GM12878 (cell line): Measurements from ENCODE around the gene ATRNL1. TPM values are rescaled to one million over a fixed set of nuclear protein-coding genes. Genes with fewer than 3 reads are reported as not detected.

Experiments
- ATAC-seq: fragments of 200-7000 bp; cut with Tn5 transposase; 3 replicates; pipeline ENCODE4 v1.9.1; 2020; ENCODE audit warnings: mild to moderate bottlenecking, moderate library complexity
- BruUV-seq: library from RNA; stranded (reverse); fragments of 400-500 nt; replicated peaks from 2 replicates; lab custom pipeline; 2021; lab: Mats Ljungman, UMichigan
- CTCF ChIA-PET: fragments of 300-600 bp; sonication (Branson Sonifier 250); formaldehyde crosslinking; extraction: SDS; loops from one replicate; lab custom pipeline; 2021; ENCODE audit warnings: inconsistent platforms; lab: Yijun Ruan, JAX
- POLR2A ChIA-PET: fragments of 350-600 bp; formaldehyde crosslinking; extraction: SDS; loops from one replicate; lab custom pipeline; 2021; ENCODE audit warnings: inconsistent platforms; lab: Charles Lee
- RAD21 ChIA-PET: fragments of 300-600 bp; sonication (Branson Sonifier 250); formaldehyde crosslinking; loops from one replicate; lab custom pipeline; 2023; ENCODE audit warnings: antibody characterized with exemption; ENCODE audit not compliant: unreplicated experiment; lab: Charles Lee
- SMC1A ChIA-PET: fragments of 300-600 bp; sonication (Branson Sonifier 250); formaldehyde crosslinking; loops from one replicate; lab custom pipeline; 2023; ENCODE audit not compliant: unreplicated experiment, uncharacterized antibody; lab: Charles Lee
- DNase-seq: peaks from one replicate; pipeline ENCODE4 v3.0.0-alpha.2; 2011; ENCODE audit warnings: low read depth, low spot score
- FAIRE-seq: peaks from 3 replicates; lab custom pipeline; 2011; peaks lifted over from hg19 to GRCh38; lab: Jason Lieb, UNC
- H2AFZ ChIP-seq: 2 replicates; pipeline ENCODE4 v1.6.0; 2011; ENCODE audit warnings: low read depth, low read length, control low read depth; ENCODE audit not compliant: control insufficient read depth
- H3K27ac ChIP-seq: 2 replicates; pipeline ENCODE4 v1.5.1; 2011; ENCODE audit warnings: control low read depth; ENCODE audit not compliant: control insufficient read depth, insufficient read depth
- H3K27me3 ChIP-seq, 2 experiments: replicated peaks in 1 of 2; 2 replicates each; pipeline versions ENCODE4 v1.6.0 to v1.6.1; 2011; ENCODE audit warnings: low read length in 1 of 2; ENCODE audit not compliant: control insufficient read depth in 2 of 2, insufficient read depth in 2 of 2
- H3K36me3 ChIP-seq, 2 experiments: 2 replicates each; pipeline ENCODE4 v1.5.1; 2011; ENCODE audit warnings: low read length in 1 of 2; ENCODE audit not compliant: control insufficient read depth in 2 of 2, insufficient read depth in 2 of 2
- H3K4me1 ChIP-seq: 2 replicates; pipeline ENCODE4 v1.6.1; 2011; ENCODE audit warnings: mild to moderate bottlenecking, low read length, moderate library complexity, mixed read lengths; ENCODE audit not compliant: control insufficient read depth, insufficient read depth
- H3K4me2 ChIP-seq: 2 replicates; pipeline ENCODE4 v1.6.0; 2011; ENCODE audit warnings: control low read depth; ENCODE audit not compliant: control insufficient read depth, insufficient read depth
- H3K4me3 ChIP-seq: fragments of 200-600 bp; sonication (generic); 2 replicates; pipeline ENCODE4 v1.5.1; 2016
- H3K79me2 ChIP-seq: 2 replicates; pipeline ENCODE4 v1.6.0; 2011; ENCODE audit warnings: low read length; ENCODE audit not compliant: control insufficient read depth, insufficient read depth
- H3K9ac ChIP-seq: 2 replicates; pipeline ENCODE4 v1.8.0; 2011; ENCODE audit warnings: low read length, control low read depth, mixed read lengths; ENCODE audit not compliant: control insufficient read depth, insufficient read depth
- H3K9me3 ChIP-seq: replicated peaks from 3 replicates; pipeline ENCODE4 v1.5.1; 2011; ENCODE audit warnings: mild to moderate bottlenecking, low read length; ENCODE audit not compliant: control insufficient read depth, insufficient read depth
- H4K20me1 ChIP-seq: 2 replicates; pipeline ENCODE4 v1.6.0; 2011; ENCODE audit not compliant: control insufficient read depth, insufficient read depth
- BCLAF1 ChIP-seq: fragments of 450-650 bp; IDR thresholded peaks from 2 replicates; pipeline ENCODE4 v1.6.1; 2017; ENCODE audit warnings: antibody characterized with exemption, mild to moderate bottlenecking, moderate library complexity
- MEF2A ChIP-seq: IDR thresholded peaks from 2 replicates; pipeline ENCODE4 v1.6.1; 2011; ENCODE audit warnings: low read depth, mild to moderate bottlenecking, low read length, moderate library complexity; ENCODE audit not compliant: insufficient read depth
- NR2C2 ChIP-seq: IDR thresholded peaks from 2 replicates; pipeline ENCODE4 v1.6.1; 2011; ENCODE audit warnings: borderline replicate concordance, low read depth; ENCODE audit not compliant: control insufficient read depth, insufficient read length
- PAX5 ChIP-seq: IDR thresholded peaks from 2 replicates; pipeline ENCODE4 v1.6.1; 2011; ENCODE audit warnings: low read depth, low read length, borderline replicate concordance
- RBBP5 ChIP-seq: fragments of 200-600 bp; sonication (generic); conservative IDR thresholded peaks from 2 replicates; pipeline ENCODE4 v1.6.1; 2016
- RELA ChIP-seq: fragments of 450-650 bp; IDR thresholded peaks from 2 replicates; pipeline ENCODE4 v1.8.0; 2014; ENCODE audit warnings: borderline replicate concordance; ENCODE audit not compliant: partially characterized antibody
- SUZ12 ChIP-seq: fragments of 200-600 bp; sonication (generic); IDR thresholded peaks from one replicate; pipeline ENCODE4 v1.6.1; 2018; ENCODE audit warnings: antibody characterized with exemption, mild to moderate bottlenecking; ENCODE audit not compliant: unreplicated experiment
- TAF1 ChIP-seq: IDR thresholded peaks from 2 replicates; pipeline ENCODE4 v1.6.1; 2011; ENCODE audit warnings: mild to moderate bottlenecking, low read depth, low read length, borderline replicate concordance
- USF2 ChIP-seq: IDR thresholded peaks from 2 replicates; pipeline ENCODE4 v1.6.1; 2011; ENCODE audit warnings: low read depth, low read length, improper control_type of control experiment, borderline replicate concordance
- ZNF217 ChIP-seq: fragments of 450-650 bp; IDR thresholded peaks from 2 replicates; pipeline ENCODE4 v1.6.1; 2017; ENCODE audit warnings: antibody characterized with exemption, mild to moderate bottlenecking
- ZNF622 ChIP-seq: fragments of 450-650 bp; IDR thresholded peaks from 2 replicates; pipeline ENCODE4 v1.6.1; 2017; ENCODE audit warnings: mild to moderate bottlenecking, inconsistent platforms
- ZZZ3 ChIP-seq: IDR thresholded peaks from 2 replicates; pipeline ENCODE4 v1.6.1; 2011; ENCODE audit warnings: low read depth; ENCODE audit not compliant: control insufficient read depth, insufficient read length
- WGBS: methylation state at CpG from one replicate; pipeline ENCODE4 v1.1.6; 2016; ENCODE audit warnings: low lambda C conversion rate; ENCODE audit not compliant: insufficient replicate concordance, insufficient coverage; ENCODE audit errors: missing lambda C conversion rate; 5-methylcytosine and 5-hydroxymethylcytosine counted together
- in situ Hi-C: fragments of 300-500 bp; cut with MboI; formaldehyde crosslinking; loops from 9 replicates; pipeline ENCODE4 v1.14.3; 2018; ENCODE audit warnings: mixed read lengths
- intact Hi-C: fragments of 100-400 bp; cut with micrococcal nuclease; formaldehyde crosslinking; loops from one replicate; pipeline ENCODE4 v1.14.2; 2022; ENCODE audit not compliant: unreplicated experiment
- polyA plus RNA-seq, 11 experiments: library from polyadenylated mRNA; depleted of rRNA in 4 of 11; unstranded in 6 of 11; stranded (reverse) in 5 of 11; fragments of >200 nt; fragmentation: Nextera tagmentation in 4 of 11; fragmentation: Illumina TruSeq in 1 of 11; extraction: Ambion mirVana in 4 of 11; extraction: Trizol in 1 of 11; gene quantifications; 1 replicate in 1 of 11; 2 replicates in 10 of 11; pipeline versions ENCODE4 v1.2.1 to v1.2.3, GENCODE V29; 2011 to 2016; ENCODE audit warnings: inconsistent platforms in 2 of 11, missing spikeins in 2 of 11, low read depth in 1 of 11
- total RNA-seq, 4 experiments: library from RNA; depleted of rRNA in 3 of 4; stranded (reverse); fragments of >200 nt in 3 of 4; fragmentation: Illumina TruSeq in 1 of 4; extraction: Trizol in 1 of 4; gene quantifications; 2 replicates each; pipeline versions ENCODE4 v1.2.1 to v1.2.3, GENCODE V29; 2013 to 2021
- TF ChIP-seq, protein P1 (sequence below), 3 experiments: IDR thresholded peaks in 2 of 3; conservative IDR thresholded peaks in 1 of 3; 2 replicates each; pipeline ENCODE4 v1.5.1; 2011; ENCODE audit warnings: low read depth in 3 of 3, low read length in 3 of 3, mild to moderate bottlenecking in 3 of 3, control low read depth in 2 of 3, moderate library complexity in 2 of 3, inconsistent platforms in 1 of 3, mixed read lengths in 1 of 3; ENCODE audit not compliant: control insufficient read depth in 2 of 3, insufficient read depth in 1 of 3; ENCODE audit errors: extremely low read depth in 1 of 3

Gene ATRNL1
- total and polyA plus RNA-seq, 10 of the 15 experiments (the other 5 are each of a cell fraction or from before 2014, with no cell fraction given): 0.03 to 1.4 (median 0.34) TPM

GRCh38 chr10:115829521-115830205, 736.5 kb downstream of the ATRNL1 start:
- no peak for TF ChIP-seq RBBP5
- TF ChIP-seq, protein P1, sequence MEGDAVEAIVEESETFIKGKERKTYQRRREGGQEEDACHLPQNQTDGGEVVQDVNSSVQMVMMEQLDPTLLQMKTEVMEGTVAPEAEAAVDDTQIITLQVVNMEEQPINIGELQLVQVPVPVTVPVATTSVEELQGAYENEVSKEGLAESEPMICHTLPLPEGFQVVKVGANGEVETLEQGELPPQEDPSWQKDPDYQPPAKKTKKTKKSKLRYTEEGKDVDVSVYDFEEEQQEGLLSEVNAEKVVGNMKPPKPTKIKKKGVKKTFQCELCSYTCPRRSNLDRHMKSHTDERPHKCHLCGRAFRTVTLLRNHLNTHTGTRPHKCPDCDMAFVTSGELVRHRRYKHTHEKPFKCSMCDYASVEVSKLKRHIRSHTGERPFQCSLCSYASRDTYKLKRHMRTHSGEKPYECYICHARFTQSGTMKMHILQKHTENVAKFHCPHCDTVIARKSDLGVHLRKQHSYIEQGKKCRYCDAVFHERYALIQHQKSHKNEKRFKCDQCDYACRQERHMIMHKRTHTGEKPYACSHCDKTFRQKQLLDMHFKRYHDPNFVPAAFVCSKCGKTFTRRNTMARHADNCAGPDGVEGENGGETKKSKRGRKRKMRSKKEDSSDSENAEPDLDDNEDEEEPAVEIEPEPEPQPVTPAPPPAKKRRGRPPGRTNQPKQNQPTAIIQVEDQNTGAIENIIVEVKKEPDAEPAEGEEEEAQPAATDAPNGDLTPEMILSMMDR (IDR thresholded peaks at IDR 0.05 in 2 of 3, conservative IDR thresholded peaks at IDR 0.05 in 1 of 3; ENCODE audit: control insufficient read depth in 2 of 3, extremely low read depth in 1 of 3, insufficient read depth in 1 of 3, low read depth in 3 of 3, low read length in 3 of 3): no peak; a peak in 1 of 6 replicates
- no peak for TF ChIP-seq ZNF217
- TF ChIP-seq ZNF622: no peak
- TF ChIP-seq BCLAF1: no peak
- no peak for TF ChIP-seq PAX5
- TF ChIP-seq SUZ12: no peak
- no peak for TF ChIP-seq MEF2A
- TF ChIP-seq USF2: no peak
- TF ChIP-seq TAF1: no peak
- no peak for TF ChIP-seq NR2C2
- TF ChIP-seq ZZZ3: no peak
- TF ChIP-seq RELA: no peak
- no peaks in the 10 kb centered on the region; a peak in 1 of 4 replicates for H3K27me3 ChIP-seq
- no peak overlapping the region for H3K9ac ChIP-seq
- no peaks in the 10 kb centered on the region for H3K79me2 ChIP-seq
- no peak overlapping the region for H3K4me2 ChIP-seq
- no peak overlapping the region for H2AFZ ChIP-seq
- ChIA-PET CTCF (interaction anchor here (1.9 kb wide), 1 partner anchor 458 kb away, joined by 4 read pairs; no protein-coding TSS in a partner anchor), POLR2A (interaction anchor here (0.7 kb wide), 1 partner anchor 1584 kb away, joined by 5 read pairs; no protein-coding TSS in a partner anchor), RAD21 (no interaction called here), SMC1A (no interaction called here)
- H3K27ac ChIP-seq: no peak overlapping the region
- H3K4me1 ChIP-seq: no peaks in the 10 kb centered on the region
- H3K4me3 ChIP-seq: no peak overlapping the region
- DNase-seq: no peak
- intact Hi-C loops (no loop called here), in situ Hi-C loops (no loop called here)
- ATAC-seq: no peak
- FAIRE-seq: no peak
- H3K36me3 ChIP-seq: no peaks in the 10 kb centered on the region
- no TSS peak for BruUV-seq
- no peaks in the 10 kb centered on the region for H4K20me1 ChIP-seq
- 5% methylated on average over 3 of the region's 3 CpGs for WGBS
- no peaks in the 10 kb centered on the region for H3K9me3 ChIP-seq
